ENCODE results near the gene SOX10. TPM values are rescaled to one million over a fixed set of nuclear protein-coding genes. Genes with fewer than 3 reads are reported as not detected.

The SOX10 gene
- total RNA-seq, 1 donor from 2014 or later, result 1.2 TPM

DNA sequence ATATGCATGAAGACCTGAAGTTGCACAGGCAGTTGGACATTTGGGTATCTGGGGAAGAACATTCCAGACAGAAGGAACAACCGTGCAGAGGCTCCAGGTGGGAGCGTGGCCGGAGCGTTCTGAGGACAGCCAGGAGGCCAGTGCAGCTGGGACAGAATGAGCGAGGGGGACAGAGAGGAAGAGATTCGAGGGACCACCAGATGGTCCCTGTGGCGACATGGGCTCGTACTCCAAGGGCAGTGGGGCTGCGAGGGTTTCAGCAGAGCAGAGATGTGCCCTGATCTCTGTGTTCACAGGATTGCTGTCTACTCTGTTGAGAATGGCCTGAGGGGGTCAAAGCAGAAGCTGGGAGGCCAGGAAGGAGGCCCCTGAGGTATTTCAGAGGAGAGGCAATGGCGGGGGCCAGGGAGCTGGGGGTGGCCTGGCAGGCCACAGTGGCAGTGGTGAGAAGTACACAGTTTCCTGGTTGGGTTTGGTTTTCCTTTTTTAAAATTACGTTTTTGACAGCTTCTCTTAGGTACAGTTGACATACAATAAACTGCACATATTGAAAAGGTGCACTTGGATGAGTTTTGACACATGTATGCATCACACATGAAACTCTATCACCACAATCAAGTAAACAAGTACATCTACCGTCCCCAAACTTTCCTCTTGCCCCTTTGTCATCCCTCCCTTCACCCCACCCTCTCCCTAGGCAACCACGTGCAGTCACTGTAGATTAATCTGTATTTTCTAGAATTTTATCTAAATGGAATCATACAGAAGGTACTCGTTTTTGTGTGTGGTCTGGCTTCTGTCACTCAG lies 24.8 kb upstream of the SOX10 start:
- Histone ChIP-seq H3K36me3 (no peaks in the 10 kb centered on the region), H3K27me3 (ENCODE audit: low read depth) (no peaks in the 10 kb centered on the region), H3K4me1 (no peaks in the 10 kb centered on the region), H3K27ac (replicated peaks) (no peak overlapping the region), H3K4me3 (no peak overlapping the region), H3K9me3 (replicated peaks) (no peaks in the 10 kb centered on the region)
- TF ChIP-seq CTCF (IDR thresholded peaks at IDR 0.05; ENCODE audit: borderline replicate concordance), result no peak
- intact Hi-C loops (cut with micrococcal nuclease), result no loop called here
- no peak for DNase-seq

GRCh38 chr22:38007330-38007902 lies 23.1 kb upstream of the SOX10 start:
- Histone ChIP-seq H3K4me3 (no peak overlapping the region), H3K9me3 (replicated peaks) (no peaks in the 10 kb centered on the region), H3K27ac (replicated peaks) (no peak overlapping the region), H3K4me1 (no peaks in the 10 kb centered on the region), H3K27me3 (ENCODE audit: low read depth) (no peaks in the 10 kb centered on the region), H3K36me3 (no peaks in the 10 kb centered on the region)
- intact Hi-C loops (cut with micrococcal nuclease), result no loop called here
- no peak for TF ChIP-seq CTCF (IDR thresholded peaks at IDR 0.05; ENCODE audit: borderline replicate concordance)
- no peak for DNase-seq

DNA sequence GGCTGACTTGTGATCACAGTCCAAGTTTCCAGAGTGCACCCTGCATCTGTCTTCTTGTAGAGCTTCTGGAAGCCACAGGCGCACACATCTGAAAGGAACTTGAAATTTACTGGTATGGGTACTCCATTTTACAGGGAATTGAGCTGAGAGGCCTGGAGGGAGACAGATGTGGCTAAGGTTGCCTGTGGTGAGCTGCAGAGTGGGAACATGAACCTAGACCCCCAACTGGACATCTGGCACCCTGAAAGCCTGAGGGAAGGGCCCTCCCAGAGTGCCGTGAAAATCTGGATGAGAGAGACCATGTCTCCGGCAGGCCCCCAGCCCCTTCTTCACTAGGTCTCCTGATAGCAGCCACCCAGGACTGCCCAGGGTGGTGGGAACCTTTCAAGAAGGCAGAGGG lies 22.6 kb upstream of the SOX10 start:
- H3K4me1 ChIP-seq, result no peaks in the 10 kb centered on the region
- no peak for TF ChIP-seq CTCF (IDR thresholded peaks at IDR 0.05; ENCODE audit: borderline replicate concordance)
- no peak overlapping the region for H3K27ac ChIP-seq (replicated peaks)
- no peaks in the 10 kb centered on the region for H3K36me3 ChIP-seq
- no peak overlapping the region for H3K4me3 ChIP-seq
- H3K9me3 ChIP-seq (replicated peaks), result no peaks in the 10 kb centered on the region
- intact Hi-C loops (cut with micrococcal nuclease), result no loop called here
- DNase-seq, result no peak
- no peaks in the 10 kb centered on the region for H3K27me3 ChIP-seq (ENCODE audit: low read depth)

DNA sequence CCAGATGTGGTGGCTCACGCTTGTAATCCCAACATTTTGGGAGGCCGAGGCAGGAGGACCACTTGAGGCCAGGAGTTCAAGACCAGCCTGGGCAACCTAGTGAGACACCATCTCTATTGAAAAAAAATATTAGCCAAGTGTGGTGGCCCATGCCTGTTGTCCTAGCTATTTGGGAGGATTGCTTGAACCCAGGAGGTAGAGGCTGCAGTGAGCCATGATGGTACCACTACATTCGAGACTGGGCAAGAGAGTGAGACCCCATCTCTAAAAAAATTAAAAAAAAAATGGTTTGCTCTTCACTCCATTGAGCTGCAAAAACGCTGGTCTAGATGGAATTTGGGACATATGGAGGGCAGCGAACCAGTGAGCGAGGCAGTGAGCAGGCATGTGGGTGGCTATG lies 21.6 kb upstream of the SOX10 start:
- H3K4me1 ChIP-seq, result no peaks in the 10 kb centered on the region
- no peak overlapping the region for H3K4me3 ChIP-seq
- no peak overlapping the region for H3K27ac ChIP-seq (replicated peaks)
- H3K9me3 ChIP-seq (replicated peaks), result no peaks in the 10 kb centered on the region
- intact Hi-C loops (cut with micrococcal nuclease), result no loop called here
- no peaks in the 10 kb centered on the region for H3K36me3 ChIP-seq
- no peaks in the 10 kb centered on the region for H3K27me3 ChIP-seq (ENCODE audit: low read depth)
- no peak for DNase-seq
- no peak for TF ChIP-seq CTCF (IDR thresholded peaks at IDR 0.05; ENCODE audit: borderline replicate concordance)

DNA sequence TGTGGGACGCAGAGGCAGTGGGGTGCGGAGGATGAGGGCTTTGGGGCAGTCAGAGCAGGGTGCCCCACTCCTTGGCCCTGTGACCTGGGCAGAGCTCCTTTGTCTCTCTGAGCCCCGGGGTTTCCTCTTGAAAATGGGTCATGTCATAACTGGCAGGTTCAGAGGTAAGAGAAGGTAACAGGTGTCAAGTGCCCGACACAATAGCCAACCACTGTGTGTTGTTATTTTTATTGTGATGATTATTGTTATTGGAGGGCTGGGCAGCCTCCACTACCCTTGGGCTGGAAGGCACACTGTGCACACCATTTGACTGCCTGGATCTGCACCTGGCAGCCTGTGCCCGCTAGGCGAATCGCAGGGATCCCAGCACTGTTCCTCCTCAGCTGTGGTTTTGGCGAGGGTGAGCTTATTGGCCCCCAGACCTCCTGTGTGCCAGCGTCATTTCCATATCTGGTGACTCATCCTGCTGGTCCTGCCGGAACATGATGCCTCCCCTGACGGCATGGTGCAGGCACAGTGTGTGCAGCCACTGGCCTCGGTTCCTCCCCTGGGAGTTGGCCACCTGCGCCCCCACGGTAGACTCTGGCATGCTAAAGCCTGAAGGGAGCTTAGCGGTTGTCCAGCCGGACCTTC lies 15.4 kb upstream of the SOX10 start:
- Histone ChIP-seq H3K9me3 (replicated peaks) (no peaks in the 10 kb centered on the region), H3K27ac (replicated peaks) (no peak overlapping the region), H3K4me3 (no peak overlapping the region), H3K27me3 (ENCODE audit: low read depth) (no peaks in the 10 kb centered on the region), H3K4me1 (peaks cover 14% of the 10 kb centered on the region), H3K36me3 (no peaks in the 10 kb centered on the region)
- no peak for TF ChIP-seq CTCF (IDR thresholded peaks at IDR 0.05; ENCODE audit: borderline replicate concordance)
- no peak for DNase-seq
- intact Hi-C loops (cut with micrococcal nuclease), result no loop called here
